HFF-Myc (cell line): Measurements from ENCODE around the gene YPEL1.
"Not testable (repeated sequence)": the region's sequence is repeated elsewhere in the genome, so short reads cannot be mapped to it uniquely, and the experiment has no call there.

Experiments used
- DNase-seq: peaks from one replicate; pipeline ENCODE4 v3.0.0-alpha.2; 2011; ENCODE audit warnings: low read depth; ENCODE audit errors: extremely low read depth
- H3K4me3 ChIP-seq: replicated peaks from 2 replicates; pipeline ENCODE4 v1.5.1; 2011; ENCODE audit warnings: low read depth, mild to moderate bottlenecking, control low read depth, low read length
- TF ChIP-seq, protein P1 (sequence below): IDR thresholded peaks from 2 replicates; pipeline ENCODE4 v1.5.1; 2012; ENCODE audit warnings: mild to moderate bottlenecking, low read depth, low read length, control low read depth; ENCODE audit errors: missing control alignments

The YPEL1 gene

DNA sequence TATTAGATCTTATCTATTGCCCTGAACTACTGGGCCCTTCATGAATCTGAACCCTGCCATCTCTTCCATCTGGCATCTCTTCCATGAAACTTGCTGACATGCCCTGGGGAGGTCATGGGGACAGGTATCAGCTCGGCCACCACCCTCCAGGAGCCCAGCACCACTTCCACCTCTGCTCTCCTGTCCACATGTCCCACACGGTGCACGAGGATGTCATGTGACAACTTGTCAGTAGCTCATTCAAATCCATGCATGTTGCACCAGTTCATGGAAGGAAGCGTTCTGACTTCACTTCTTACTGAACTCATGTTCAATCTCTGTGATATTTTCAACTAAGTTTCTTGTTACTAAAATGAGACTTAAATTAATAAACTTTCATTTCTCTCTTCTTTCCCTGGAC lies 16.6 kb downstream of the YPEL1 start:
- no peak overlapping the region for H3K4me3 ChIP-seq
- TF ChIP-seq, protein P1, sequence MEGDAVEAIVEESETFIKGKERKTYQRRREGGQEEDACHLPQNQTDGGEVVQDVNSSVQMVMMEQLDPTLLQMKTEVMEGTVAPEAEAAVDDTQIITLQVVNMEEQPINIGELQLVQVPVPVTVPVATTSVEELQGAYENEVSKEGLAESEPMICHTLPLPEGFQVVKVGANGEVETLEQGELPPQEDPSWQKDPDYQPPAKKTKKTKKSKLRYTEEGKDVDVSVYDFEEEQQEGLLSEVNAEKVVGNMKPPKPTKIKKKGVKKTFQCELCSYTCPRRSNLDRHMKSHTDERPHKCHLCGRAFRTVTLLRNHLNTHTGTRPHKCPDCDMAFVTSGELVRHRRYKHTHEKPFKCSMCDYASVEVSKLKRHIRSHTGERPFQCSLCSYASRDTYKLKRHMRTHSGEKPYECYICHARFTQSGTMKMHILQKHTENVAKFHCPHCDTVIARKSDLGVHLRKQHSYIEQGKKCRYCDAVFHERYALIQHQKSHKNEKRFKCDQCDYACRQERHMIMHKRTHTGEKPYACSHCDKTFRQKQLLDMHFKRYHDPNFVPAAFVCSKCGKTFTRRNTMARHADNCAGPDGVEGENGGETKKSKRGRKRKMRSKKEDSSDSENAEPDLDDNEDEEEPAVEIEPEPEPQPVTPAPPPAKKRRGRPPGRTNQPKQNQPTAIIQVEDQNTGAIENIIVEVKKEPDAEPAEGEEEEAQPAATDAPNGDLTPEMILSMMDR = no peak
- DNase-seq = no peak

DNA sequence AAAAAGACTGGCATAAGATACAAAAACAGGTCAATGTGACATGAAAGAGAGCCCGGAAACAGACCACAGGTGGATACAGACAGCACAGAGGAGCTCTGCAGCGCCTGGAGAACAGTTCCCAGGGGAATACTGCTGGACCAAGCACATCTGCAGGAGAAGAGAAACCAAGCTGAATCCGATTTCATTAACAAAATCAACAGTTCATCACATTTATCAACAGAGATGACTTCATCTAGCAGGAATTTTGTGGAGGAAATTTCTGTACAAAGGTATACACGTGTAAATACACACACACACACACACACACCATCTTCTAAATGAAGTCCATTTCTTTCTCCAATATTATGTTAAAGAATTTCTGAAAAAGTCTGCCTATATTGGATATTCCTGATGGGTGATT lies 17.1 kb downstream of the YPEL1 start:
- H3K4me3 ChIP-seq = no peak overlapping the region
- no peak for DNase-seq
- TF ChIP-seq, protein P1 = no peak

DNA sequence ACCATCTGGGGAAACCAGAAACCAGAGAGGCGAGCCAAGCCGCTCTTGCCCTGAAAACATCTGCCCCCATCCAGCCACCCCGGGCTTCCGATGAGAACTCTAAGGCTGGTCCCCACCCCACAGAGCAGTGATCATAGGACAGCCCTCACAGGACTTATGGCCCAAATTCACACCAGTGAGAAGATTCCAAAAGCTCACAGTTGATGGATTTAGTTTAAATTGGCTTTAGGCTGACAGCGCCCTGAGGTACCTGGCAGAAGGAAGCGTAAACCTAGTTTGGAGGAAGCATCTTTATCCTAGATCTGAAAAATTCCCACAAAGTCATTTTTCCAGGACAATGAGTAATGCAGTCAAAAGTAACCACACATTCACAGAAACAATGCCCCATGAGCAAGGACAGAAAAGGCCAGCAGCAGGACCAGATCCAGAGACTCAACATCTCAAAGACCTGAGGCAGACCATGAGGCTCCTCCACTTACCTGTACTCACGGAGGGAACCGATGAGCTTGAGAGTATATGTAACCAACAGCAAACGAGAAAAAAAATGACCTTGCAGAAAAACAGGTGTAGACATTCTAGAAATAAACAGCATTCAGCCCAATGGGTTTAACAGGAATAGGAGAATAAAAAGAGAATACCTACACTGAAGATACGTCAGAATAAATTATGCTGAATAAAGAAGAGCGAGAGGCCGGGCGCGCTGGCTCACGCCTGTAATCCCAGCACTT lies 19.0 kb downstream of the YPEL1 start:
- not testable (repeated sequence) for DNase-seq, H3K4me3 ChIP-seq

DNA sequence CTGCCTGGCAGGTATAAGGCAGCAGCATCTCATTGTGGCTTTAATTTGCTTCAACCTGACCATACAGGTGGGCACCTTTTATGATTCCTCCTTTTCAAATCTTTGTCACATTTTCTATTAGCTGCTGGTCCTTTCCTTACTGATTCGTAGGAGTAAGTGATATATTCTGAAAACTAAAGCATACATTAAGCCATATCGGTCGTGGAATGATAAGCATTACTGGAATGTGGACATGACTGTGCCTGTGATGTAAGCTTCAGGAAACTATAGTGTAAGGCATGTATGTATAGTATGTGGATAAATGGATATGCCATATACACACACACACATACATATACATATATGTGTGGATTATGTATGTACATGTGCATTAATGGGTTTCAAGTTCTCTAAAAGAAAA lies 20.8 kb downstream of the YPEL1 start:
- no peak for DNase-seq
- no peak overlapping the region for H3K4me3 ChIP-seq
- TF ChIP-seq, protein P1 = no peak

DNA sequence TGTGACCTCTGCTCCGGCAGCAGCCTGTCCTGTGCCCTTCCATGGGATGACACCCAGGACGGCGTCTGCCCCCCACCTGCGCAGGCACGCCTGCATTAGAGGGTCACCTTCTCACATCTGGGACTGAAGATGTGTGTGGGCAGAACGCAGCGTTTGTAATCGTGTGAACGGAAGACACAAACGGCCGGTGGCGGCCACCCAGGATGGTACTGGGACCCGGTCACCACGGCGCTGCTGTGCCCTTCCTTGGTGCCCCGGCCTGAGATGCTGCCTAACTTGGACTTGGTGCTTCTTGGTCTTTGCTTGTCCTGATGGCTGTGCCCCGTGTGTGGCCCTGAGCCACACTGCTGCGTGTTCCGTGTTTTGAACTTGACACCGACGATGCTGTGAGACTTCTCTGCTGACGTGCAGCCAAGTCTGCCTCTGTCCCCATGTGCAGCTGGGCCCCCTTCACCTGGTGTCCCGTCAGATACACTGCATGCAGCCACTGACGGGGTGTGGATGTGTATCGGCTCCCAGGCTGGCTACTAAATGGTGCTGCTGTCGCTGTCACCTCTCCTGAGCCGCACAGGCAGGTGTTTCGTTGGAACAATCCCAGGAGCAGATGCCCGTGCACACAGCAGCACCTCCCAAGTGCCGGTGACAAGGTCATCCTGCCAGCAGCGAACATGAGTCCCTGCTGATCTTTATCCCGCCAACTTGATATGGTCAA lies 21.4 kb downstream of the YPEL1 start:
- TF ChIP-seq, protein P1 = no peak
- H3K4me3 ChIP-seq = no peak overlapping the region
- DNase-seq = no peak

DNA sequence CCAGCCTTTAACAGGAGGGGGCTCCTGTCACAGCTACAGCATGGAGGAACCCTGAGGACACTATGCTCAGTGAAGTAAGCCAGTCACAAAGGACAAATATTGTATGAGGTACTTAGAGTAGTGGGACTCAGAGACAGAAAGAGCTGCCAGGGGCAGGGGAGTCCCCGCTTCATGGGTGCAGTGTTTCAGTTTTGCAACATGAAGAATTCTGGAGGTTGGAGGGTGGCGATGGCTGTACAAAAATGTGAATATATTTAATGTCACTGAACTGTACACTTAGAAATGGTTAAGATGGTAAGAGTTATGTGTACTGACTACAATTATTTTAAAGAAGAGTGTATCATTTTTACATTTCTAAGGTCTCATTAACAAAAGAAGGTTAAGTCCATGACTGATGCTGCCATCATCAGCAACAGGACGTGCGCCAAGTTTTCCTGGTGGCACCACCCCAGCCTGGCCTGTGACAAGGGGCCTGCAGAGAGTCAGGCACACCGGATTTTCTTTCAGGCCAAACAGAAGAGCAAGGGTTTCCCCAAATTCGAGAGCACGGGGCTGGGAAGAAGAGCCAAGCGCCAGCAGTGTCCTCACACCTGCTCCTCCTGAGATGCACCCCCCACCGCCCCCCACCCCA lies 22.1 kb downstream of the YPEL1 start:
- no peak overlapping the region for H3K4me3 ChIP-seq
- DNase-seq = no peak

More for the DNA sequence above, 22.1 kb downstream of the YPEL1 start:
- TF ChIP-seq, protein P1 = no peak
